ENCODE measurements around the gene ADCYAP1R1.

Gene ADCYAP1R1

GRCh38 chr7:31023877-31024276 is 28.2 kb upstream of the ADCYAP1R1 start:
- ATAC-seq (ENCODE audit: insufficient read depth, low read depth) (peak; percentile 82), DNase-seq (peak; percentile 33)
- Histone ChIP-seq H3K79me2 (ENCODE audit: insufficient read depth, low read length) (no peaks in the 10 kb centered on the region), H3K27ac (ENCODE audit: low read length) (no peak overlapping the region), H3K36me3 (ENCODE audit: insufficient read depth, low read length) (no peaks in the 10 kb centered on the region), H3K4me2 (ENCODE audit: insufficient read depth, low read length) (no peak overlapping the region), H3K9ac (ENCODE audit: low read depth, low read length) (no peak overlapping the region), H3K9me3 (ENCODE audit: insufficient read depth, low read length, severe bottlenecking) (no peaks in the 10 kb centered on the region), H4K20me1 (ENCODE audit: insufficient read depth, low read length) (no peaks in the 10 kb centered on the region; the same call in 1 of the 2 replicates), H3K27me3 (ENCODE audit: insufficient read depth, low read length, poor library complexity) (peaks cover 13% of the 10 kb centered on the region), H2AFZ (ENCODE audit: low read depth, low read length) (no peak overlapping the region), H3K4me1 (ENCODE audit: insufficient read depth, low read length) (peaks cover 7% of the 10 kb centered on the region; the same call in 1 of the 2 replicates), H3K4me3 (ENCODE audit: low read depth in 1 of 2, low read length in 2 of 2) (no peak overlapping the region)
- TF ChIP-seq EZH2 (IDR thresholded peaks at IDR 0.05; ENCODE audit: borderline replicate concordance, low read depth, low read length, severe bottlenecking) (no peak), CTCF (IDR thresholded peaks at IDR 0.05; ENCODE audit: borderline replicate concordance, extremely low read depth, low read length, poor library complexity, severe bottlenecking) (no peak)

- no peak for ATAC-seq (ENCODE audit: insufficient read depth, low read depth)
- H3K4me2 ChIP-seq (ENCODE audit: insufficient read depth, low read length) = no peak overlapping the region
Observed at GRCh38 chr7:31027161-31027965, 24.7 kb upstream of the ADCYAP1R1 start.

GRCh38 chr7:31028006-31028405 is 24.1 kb upstream of the ADCYAP1R1 start:
- no peak overlapping the region for H2AFZ ChIP-seq (ENCODE audit: low read depth, low read length)
- peaks cover 11% of the 10 kb centered on the region for H3K27me3 ChIP-seq (ENCODE audit: insufficient read depth, low read length, poor library complexity)
- TF ChIP-seq CTCF (IDR thresholded peaks at IDR 0.05; ENCODE audit: borderline replicate concordance, extremely low read depth, low read length, poor library complexity, severe bottlenecking) (no peak), EZH2 (IDR thresholded peaks at IDR 0.05; ENCODE audit: borderline replicate concordance, low read depth, low read length, severe bottlenecking) (no peak)
- no peaks in the 10 kb centered on the region for H4K20me1 ChIP-seq (ENCODE audit: insufficient read depth, low read length)
- H3K4me1 ChIP-seq (ENCODE audit: insufficient read depth, low read length) = peaks cover 7% of the 10 kb centered on the region; the same call in 1 of the 2 replicates
- DNase-seq (no peak), ATAC-seq (ENCODE audit: insufficient read depth, low read depth) (no peak)
- H3K79me2 ChIP-seq (ENCODE audit: insufficient read depth, low read length) = no peaks in the 10 kb centered on the region
- no peaks in the 10 kb centered on the region for H3K9me3 ChIP-seq (ENCODE audit: insufficient read depth, low read length, severe bottlenecking)
- H3K9ac ChIP-seq (ENCODE audit: low read depth, low read length) = no peak overlapping the region
- H3K36me3 ChIP-seq (ENCODE audit: insufficient read depth, low read length) = no peaks in the 10 kb centered on the region
- H3K4me2 ChIP-seq (ENCODE audit: insufficient read depth, low read length) = no peak overlapping the region
- no peak overlapping the region for H3K27ac ChIP-seq (ENCODE audit: low read length)
- H3K4me3 ChIP-seq (ENCODE audit: low read depth in 1 of 2, low read length in 2 of 2) = no peak overlapping the region

More at GRCh38 chr7:31027161-31027965, 24.7 kb upstream of the ADCYAP1R1 start:
- Histone ChIP-seq H2AFZ (ENCODE audit: low read depth, low read length) (no peak overlapping the region), H3K4me1 (ENCODE audit: insufficient read depth, low read length) (peaks cover 7% of the 10 kb centered on the region; the same call in 1 of the 2 replicates), H3K27me3 (ENCODE audit: insufficient read depth, low read length, poor library complexity) (peaks cover 11% of the 10 kb centered on the region), H3K4me3 (ENCODE audit: low read depth in 1 of 2, low read length in 2 of 2) (no peak overlapping the region), H3K9ac (ENCODE audit: low read depth, low read length) (no peak overlapping the region), H3K36me3 (ENCODE audit: insufficient read depth, low read length) (no peaks in the 10 kb centered on the region), H4K20me1 (ENCODE audit: insufficient read depth, low read length) (no peaks in the 10 kb centered on the region), H3K27ac (ENCODE audit: low read length) (no peak overlapping the region), H3K9me3 (ENCODE audit: insufficient read depth, low read length, severe bottlenecking) (no peaks in the 10 kb centered on the region), H3K79me2 (ENCODE audit: insufficient read depth, low read length) (no peaks in the 10 kb centered on the region)
- DNase-seq = no peak
- no peak for TF ChIP-seq CTCF (IDR thresholded peaks at IDR 0.05; ENCODE audit: borderline replicate concordance, extremely low read depth, low read length, poor library complexity, severe bottlenecking)
- TF ChIP-seq EZH2 (IDR thresholded peaks at IDR 0.05; ENCODE audit: borderline replicate concordance, low read depth, low read length, severe bottlenecking) = no peak
